ENCODE results near the gene CREB3L1. TPM values are rescaled to one million over a fixed set of nuclear protein-coding genes. Genes with fewer than 3 reads are reported as not detected.

CREB3L1 gene
- total and polyA plus RNA-seq, 2 experiments from 2014 or later, result 8.5 to 10.4 TPM

- no peaks in the 10 kb centered on the region for H3K9me2 ChIP-seq (ENCODE audit: insufficient read depth)
- no peaks in the 10 kb centered on the region for H3K36me3 ChIP-seq (ENCODE audit: insufficient read depth)
- TF ChIP-seq CTCF (conservative IDR thresholded peaks at IDR 0.05; ENCODE audit: low read depth in 2 of 2) (peak; percentile 93 to 99), EZH2 (IDR thresholded peaks at IDR 0.05; ENCODE audit: low read depth, unreplicated experiment) (no peak), POLR2AphosphoS5 (IDR thresholded peaks at IDR 0.05; ENCODE audit: low read depth) (0 out of 2 replicates have a peak, but pooled peaks have one; percentile 14), CREB1 (CRISPR knock-in tag; IDR thresholded peaks at IDR 0.05; ENCODE audit: low read depth) (no peak), ZNF114 (CRISPR knock-in tag; IDR thresholded peaks at IDR 0.05) (no peak)
- no peak overlapping the region for H3K4me3 Mint-ChIP-seq
- no peak overlapping the region for H2AFZ ChIP-seq
- no peak overlapping the region for H3K4me2 ChIP-seq
- DNase-seq (ENCODE audit: low spot score) (peak; percentile 98), ATAC-seq (peak; percentile 97)
- no peaks in the 10 kb centered on the region for H4K20me1 ChIP-seq (replicated peaks; ENCODE audit: insufficient read depth)
- H3K4me1 Mint-ChIP-seq, result peaks cover 6% of the 10 kb centered on the region; the same call in 2 of the 3 replicates
- peaks cover 6% of the 10 kb centered on the region; the same call in 1 of the 2 replicates for H3F3A ChIP-seq (replicated peaks; ENCODE audit: low read depth)
- H3K27me3 Mint-ChIP-seq (ENCODE audit: insufficient read depth, low read depth, poor library complexity), result peaks cover 12% of the 10 kb centered on the region
- peaks cover 8% of the 10 kb centered on the region; the same call in 1 of the 3 replicates for H3K36me3 Mint-ChIP-seq (ENCODE audit: low read depth)
- H3K9me3 Mint-ChIP-seq, result no peaks in the 10 kb centered on the region
- no peak overlapping the region for H3K4me3 ChIP-seq
- H3K27ac ChIP-seq (ENCODE audit: low read depth), result no peak overlapping the region
- no peaks in the 10 kb centered on the region for H3K79me2 ChIP-seq (replicated peaks; ENCODE audit: insufficient read depth)
- no peaks in the 10 kb centered on the region for H3K27me3 ChIP-seq (ENCODE audit: insufficient read depth)
- H3K27ac Mint-ChIP-seq, result 0 out of 2 replicates have a peak overlapping the region, but pooled peaks have one; percentile 12
- no peaks in the 10 kb centered on the region for H3K4me1 ChIP-seq (ENCODE audit: insufficient read depth)
Measured at GRCh38 chr11:46315033-46315738, 37.7 kb downstream of the CREB3L1 start.

GRCh38 chr11:46315783-46316563, 38.5 kb downstream of the CREB3L1 start:
- Mint-ChIP-seq H3K4me3 (no peak overlapping the region), H3K4me1 (peaks cover 6% of the 10 kb centered on the region; the same call in 2 of the 3 replicates), H3K36me3 (ENCODE audit: low read depth) (peaks cover 13% of the 10 kb centered on the region; the same call in 2 of the 3 replicates), H3K27me3 (ENCODE audit: insufficient read depth, low read depth, poor library complexity) (peaks cover 14% of the 10 kb centered on the region), H3K27ac (no peak overlapping the region), H3K9me3 (no peaks in the 10 kb centered on the region)
- Histone ChIP-seq H2AFZ (no peak overlapping the region), H3F3A (replicated peaks; ENCODE audit: low read depth) (peaks cover 6% of the 10 kb centered on the region; the same call in 1 of the 2 replicates), H3K4me2 (no peak overlapping the region), H3K9me2 (ENCODE audit: insufficient read depth) (no peaks in the 10 kb centered on the region), H3K36me3 (ENCODE audit: insufficient read depth) (no peaks in the 10 kb centered on the region), H3K79me2 (replicated peaks; ENCODE audit: insufficient read depth) (no peaks in the 10 kb centered on the region), H4K20me1 (replicated peaks; ENCODE audit: insufficient read depth) (no peaks in the 10 kb centered on the region), H3K27me3 (ENCODE audit: insufficient read depth) (no peaks in the 10 kb centered on the region), H3K4me1 (ENCODE audit: insufficient read depth) (no peaks in the 10 kb centered on the region), H3K27ac (ENCODE audit: low read depth) (no peak overlapping the region), H3K4me3 (no peak overlapping the region)
- DNase-seq (ENCODE audit: low spot score), result no peak
- TF ChIP-seq CTCF (conservative IDR thresholded peaks at IDR 0.05; ENCODE audit: low read depth in 2 of 2) (no peak), ZNF114 (CRISPR knock-in tag; IDR thresholded peaks at IDR 0.05) (no peak), JUNB (IDR thresholded peaks at IDR 0.05; ENCODE audit: unreplicated experiment) (no peak), CREB1 (CRISPR knock-in tag; IDR thresholded peaks at IDR 0.05; ENCODE audit: low read depth) (no peak)
- no peak for ATAC-seq

Measured in GM23338 (cell line).